CD4-positive, alpha-beta T cell treated with Interleukin-12 subunit alpha and Interleukin-12 subunit beta, for 1 hour (primary cell): ENCODE results near the gene KLHL30.
"Not testable (repeated sequence)": the region's sequence is repeated elsewhere in the genome, so short reads cannot be mapped to it uniquely, and the experiment has no call there.

Experiments used
- DNase-seq: peaks from one replicate; pipeline ENCODE4 v3.0.0-alpha.2; 2020

Gene KLHL30

DNA sequence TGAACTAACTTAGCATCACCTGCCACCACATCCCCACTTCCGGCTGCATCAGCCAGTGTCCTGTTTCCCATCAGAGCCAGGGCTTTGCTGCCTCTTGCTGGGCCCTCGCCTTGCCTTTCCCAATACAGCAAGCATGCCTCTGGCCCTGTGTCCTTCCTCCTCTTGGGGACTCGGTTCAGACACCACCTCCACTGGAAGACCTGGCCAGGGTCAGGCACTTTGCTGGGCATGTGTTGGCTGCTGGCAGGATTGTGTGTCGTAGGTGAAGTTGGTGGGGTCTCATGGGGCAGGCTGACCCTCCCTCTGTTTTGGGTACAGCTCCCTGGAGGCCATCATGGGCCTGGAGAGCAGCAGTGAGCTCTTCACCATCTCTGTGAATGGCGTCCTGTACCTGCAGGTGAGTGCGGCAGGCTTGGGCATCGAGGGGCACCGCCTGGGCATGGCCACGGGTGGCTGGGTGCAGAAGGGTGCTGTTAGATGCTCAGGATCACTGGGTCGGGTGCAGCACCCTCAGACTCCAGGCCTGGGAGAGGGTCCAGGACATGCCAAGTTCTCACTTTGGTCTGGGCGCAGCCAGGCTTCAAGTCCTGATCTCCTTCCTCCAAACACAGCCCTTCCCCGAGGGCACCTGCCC lies 26.9 kb downstream of the KLHL30 start:
- DNase-seq = no peak

DNA sequence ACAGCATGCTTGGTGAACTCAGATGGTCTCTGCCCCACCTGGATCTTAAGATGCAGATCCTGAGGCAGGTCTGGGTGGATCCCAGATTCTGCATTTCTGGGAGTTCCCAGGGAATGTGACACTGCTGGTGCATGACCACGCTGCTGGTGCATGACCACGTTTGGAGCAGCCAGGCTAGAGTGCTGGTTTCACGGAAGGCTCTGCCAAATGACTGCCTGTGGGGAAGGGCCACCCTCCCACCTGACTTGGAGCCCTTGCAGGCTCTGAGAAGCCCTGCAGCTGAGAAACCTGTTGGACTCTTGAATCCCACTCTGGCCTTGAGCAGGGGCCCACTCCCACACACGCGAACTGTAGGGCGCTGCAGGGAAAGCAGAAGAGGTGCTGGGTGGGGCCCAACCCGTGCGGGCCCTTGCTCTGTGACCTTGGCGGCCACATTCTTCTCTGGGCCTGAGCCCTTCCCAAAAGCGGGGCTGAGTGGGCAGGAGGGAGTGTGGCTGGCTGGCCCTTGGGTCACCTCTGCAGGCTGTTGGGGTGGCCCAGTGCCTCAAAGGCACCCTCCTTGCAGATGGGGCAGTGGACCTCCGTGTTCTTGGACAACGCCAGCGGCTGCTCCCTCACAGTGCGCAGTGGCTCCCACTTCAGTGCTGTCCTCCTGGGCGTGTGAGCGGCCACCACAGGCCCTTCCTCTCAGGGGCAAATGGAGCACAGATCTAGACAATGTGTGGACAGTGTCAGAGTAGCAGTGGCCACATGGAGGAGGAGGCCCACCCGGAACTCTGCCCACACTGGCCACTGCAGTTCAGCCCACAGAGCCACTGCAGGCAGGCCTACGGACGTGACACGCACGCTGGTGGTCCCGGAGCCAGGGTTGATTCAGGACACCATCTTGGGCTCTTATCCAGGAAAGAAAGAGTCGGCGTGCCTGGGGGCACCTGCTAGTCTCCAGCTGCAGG lies 28.2 kb downstream of the KLHL30 start:
- DNase-seq = no peak

GRCh38 chr2:238167344-238167715 lies 28.9 kb downstream of the KLHL30 start:
- DNase-seq = no peak

DNA sequence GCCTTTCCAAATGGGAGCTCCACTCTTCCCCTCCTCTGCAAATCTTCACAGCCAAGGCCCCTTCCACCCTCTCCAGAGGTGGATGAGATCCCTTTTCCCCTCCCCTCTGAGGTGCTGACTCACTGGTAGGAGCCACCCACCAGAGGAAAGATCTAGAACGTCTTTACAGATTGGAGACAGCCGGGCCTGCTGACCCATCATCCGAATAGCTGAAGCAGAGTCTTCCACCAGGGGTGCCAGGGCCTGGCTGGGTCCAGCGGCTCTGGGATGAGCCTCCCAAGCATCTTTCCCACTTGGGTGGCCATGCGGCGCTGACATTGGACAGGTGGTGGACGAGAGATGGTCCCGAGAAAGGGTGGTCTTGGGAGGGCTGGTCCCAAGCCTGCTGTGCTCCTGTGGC lies 29.3 kb downstream of the KLHL30 start:
- DNase-seq = no peak

- DNase-seq = no peak
Measured at GRCh38 chr2:238168196-238169047, 30.0 kb downstream of the KLHL30 start.

- no peak for DNase-seq
Measured at GRCh38 chr2:238169048-238169707, 30.7 kb downstream of the KLHL30 start.

DNA sequence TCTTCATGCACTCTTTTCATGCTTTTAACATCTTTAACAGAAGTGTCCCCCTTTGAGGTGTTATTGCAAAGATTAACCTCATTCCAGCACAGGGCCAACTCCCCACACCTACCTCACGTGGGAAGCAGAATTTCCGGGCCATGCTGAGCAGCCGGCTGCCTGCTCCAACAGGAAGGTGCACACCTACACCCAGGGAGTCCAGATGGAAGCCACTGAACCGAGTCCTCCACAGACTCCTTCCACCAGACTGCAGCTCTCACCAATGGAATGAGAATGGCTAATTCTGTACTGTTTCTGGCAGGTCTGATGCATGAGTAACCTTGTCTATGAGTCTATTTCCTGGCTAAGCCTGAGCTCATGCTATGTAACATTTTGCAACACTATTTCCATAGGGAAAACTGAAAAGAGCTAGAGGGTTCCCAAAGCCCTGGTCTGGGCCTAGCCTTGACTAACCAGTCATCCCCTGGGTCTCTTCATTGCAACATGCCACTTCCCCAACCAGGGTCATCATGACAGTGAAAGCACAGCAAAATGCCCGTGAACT lies 31.3 kb downstream of the KLHL30 start:
- no peak for DNase-seq

GRCh38 chr2:238170386-238171071 lies 32.1 kb downstream of the KLHL30 start:
- no peak for DNase-seq

DNA sequence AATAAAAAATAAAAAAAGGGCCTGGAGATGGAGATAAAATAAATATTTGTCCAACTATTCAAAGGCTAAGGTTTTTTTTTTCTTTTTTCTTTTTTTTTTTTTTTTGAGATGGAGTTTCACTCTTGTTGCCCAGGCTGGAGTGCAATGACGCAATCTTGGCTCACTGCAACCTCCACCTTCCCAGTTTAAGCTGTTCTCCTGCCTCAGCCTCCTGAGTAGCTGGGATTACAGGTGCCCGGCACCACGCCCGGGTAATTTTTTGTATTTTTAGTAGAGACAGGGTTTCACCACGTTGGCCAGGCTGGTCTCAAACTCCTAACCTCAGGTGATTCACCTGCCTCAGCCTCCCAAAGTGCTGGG lies 32.6 kb downstream of the KLHL30 start:
- not testable (repeated sequence) for DNase-seq

DNA sequence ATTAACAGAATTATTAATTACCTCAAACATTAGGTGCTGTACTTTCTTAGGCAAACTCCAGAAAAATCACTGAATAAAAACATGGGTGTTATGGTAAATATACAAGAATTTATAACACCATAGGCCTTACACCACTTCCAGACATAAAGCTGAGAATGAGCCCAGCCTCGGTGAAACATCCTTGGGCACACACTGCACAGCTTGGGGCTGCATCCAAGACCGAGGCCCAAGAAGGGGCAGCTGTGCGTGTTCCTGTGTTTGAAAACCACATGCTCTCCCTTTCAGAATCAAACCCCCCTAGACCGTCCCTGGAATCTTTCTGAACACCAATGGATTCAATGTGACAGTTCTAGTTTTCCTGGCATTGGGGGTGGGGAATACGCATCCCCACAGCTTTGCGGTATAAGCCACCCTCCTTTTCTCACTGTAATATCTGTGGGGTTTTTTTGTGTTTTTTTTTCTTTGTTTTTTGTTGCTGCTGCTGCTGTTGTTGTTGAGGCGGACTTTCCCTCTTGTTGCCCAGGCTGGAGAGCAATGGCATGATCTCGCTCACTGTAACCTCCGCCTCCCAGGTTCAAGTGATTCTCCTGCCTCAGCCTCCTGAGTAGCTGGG lies 33.2 kb downstream of the KLHL30 start:
- no peak for DNase-seq

DNA sequence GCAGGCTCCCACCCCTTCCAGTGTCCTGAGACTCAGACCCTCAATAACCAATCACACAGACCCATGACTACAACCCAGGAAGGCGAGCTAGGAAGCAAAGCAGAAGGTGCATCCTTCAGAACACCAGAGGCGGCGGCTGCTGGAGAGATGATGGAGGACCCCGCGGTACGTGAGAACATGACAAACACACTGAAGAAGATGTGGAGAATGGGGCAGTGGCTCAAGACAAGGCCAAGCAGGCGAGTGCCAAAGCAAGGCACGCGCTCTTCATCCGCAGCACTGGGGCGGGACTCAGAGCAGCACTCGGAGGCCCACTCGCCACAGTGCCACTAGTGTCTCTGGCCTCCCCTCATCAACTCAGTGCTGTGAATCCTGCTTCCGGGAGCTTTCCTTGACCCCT lies 34.0 kb downstream of the KLHL30 start:
- no peak for DNase-seq

DNA sequence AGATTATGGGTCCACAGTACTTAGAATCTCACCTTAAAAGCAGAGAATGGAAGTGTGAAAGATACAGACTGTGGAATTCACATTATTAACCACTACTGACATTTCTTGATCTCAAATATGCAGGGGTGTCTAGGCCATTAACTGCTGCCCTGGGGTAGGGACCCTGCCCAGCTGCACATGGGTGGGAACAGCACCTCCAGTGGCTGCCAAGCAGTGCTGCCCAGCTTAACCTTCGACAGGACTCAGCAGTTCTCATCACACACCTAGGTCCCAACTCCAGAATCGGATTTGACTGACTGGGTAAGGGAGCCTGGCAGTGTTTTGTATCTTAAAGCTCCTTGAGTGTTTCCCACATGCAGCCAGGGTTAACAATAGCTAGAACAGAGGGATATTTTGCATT lies 35.2 kb downstream of the KLHL30 start:
- no peak for DNase-seq

DNA sequence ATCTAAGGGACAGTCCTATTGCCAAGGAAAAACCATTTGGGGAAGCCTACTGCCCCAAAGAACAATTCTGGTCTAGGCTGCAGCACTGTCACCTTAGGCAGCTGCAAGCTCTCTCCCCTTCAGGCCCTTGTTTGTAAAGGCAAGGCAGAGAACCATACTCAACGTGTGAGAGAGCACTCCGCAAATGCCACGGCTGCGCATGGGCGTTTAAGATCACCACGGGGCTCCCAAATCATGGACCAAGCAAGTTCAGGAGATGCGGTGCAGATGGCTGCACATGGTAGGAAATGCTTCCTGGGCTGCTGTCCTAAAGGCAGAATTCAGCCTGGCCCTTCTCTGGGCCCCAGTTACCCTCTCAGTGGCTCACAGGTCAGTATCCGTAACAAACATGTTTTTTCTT lies 35.8 kb downstream of the KLHL30 start:
- no peak for DNase-seq

DNA sequence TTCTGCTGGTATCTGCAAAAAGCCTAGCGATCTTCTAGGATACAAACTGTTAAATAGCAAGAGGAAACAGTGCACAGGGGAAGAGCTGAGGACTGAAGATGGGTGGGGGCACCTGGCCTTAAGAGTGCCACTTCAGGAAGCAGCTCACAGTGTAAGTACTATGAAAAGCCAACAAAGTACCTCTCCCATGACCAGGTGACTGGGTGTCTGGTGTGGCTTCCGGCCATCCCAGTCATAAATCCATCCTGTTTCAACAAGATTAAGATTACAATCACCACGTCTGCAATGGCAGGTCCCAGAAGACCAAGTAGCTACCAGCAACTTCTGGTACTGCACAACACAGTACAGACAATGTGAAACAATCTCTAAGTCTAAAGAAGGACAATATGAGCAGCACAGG lies 36.2 kb downstream of the KLHL30 start:
- no peak for DNase-seq

DNA sequence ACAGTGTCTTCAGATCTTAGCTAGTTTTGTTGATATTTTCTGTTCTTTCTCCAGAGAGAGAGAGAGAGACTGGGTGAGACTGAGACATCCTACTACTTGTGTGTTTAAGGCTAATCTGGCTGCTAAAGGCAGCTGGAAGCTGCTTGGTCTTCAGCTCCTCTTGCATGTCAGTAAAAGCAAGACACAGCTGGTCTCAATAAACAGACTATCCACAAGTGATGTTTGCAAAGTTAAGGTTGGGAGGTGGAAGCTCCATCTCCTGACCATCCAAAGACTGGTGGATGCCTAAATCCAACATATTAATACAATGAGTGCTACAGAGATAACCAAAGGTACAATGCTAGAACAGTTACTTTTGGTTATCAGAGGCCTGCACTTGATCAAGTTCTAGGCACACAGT lies 38.1 kb downstream of the KLHL30 start:
- no peak for DNase-seq

DNA sequence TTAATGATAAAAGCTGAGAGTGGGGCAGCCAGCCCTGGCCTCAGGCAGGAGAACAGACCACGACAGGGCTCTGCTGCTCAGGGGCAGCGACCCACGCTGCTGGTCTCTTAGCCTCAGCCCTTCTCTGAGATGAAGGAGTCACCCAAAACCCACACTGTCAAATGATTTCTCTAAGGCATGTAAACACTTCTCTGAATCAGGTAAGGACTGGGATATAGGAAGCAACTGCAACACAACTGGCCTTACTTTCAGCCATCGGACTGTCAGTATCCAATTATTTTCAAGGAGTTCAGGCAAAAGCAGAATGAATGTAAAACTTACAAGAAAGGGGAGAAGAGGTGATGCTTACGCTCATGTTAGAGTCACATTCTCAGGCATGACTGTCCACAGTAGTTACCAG lies 42.1 kb downstream of the KLHL30 start:
- no peak for DNase-seq

DNA sequence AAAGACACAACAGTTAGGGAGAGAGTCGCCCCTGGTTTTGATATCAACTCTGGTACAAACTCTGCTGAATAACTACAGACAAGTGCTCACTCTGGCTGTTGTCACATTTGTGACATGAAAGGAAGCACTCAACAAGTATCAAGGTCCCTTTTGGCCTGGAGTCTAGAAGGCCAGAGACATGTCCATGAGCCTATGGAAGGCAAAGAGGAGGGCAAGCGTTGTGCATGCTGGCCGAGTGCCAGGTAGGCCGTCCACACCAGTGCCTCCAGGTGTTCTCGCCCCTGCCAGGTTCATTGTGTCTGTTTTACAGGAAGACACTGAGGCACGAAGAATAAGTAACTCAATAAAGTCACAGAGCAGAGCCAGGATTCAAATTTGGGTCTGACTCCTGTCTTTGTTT lies 43.9 kb downstream of the KLHL30 start:
- DNase-seq = no peak

DNA sequence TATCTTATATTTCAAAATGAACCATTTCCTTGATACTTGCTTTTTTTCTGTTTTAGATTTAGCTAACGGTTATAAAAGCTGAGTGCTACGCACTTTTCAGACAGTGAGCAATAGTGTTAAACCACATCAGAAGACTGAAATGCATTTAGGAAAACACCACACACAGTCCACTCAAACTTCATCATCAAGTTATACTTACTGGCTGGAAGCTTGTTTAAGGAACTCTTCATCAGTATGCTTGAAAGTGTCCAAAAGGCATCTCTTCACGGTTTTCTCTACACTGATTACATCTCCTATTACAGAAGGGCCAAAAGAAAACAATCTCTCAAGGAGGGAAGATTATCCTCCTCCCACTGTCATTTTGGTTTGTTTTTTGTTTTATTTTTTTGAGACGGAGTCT lies 45.4 kb downstream of the KLHL30 start:
- no peak for DNase-seq

- no peak for DNase-seq
Measured at GRCh38 chr2:238187618-238188548, 49.4 kb downstream of the KLHL30 start.

GRCh38 chr2:238190445-238190844 lies 52.0 kb downstream of the KLHL30 start:
- no peak for DNase-seq
